WTC11 (cell line): ENCODE results near the gene DRD5. TPM values are rescaled to one million over a fixed set of nuclear protein-coding genes. Genes with fewer than 3 reads are reported as not detected.
A peak's percentile ranks its signal among the peaks of the same experiment; 100 is the strongest.
"Not testable (repeated sequence)": the region's sequence is repeated elsewhere in the genome, so short reads cannot be mapped to it uniquely, and the experiment has no call there.

ENCODE experiments used
- ATAC-seq: fragments of 200-7000 bp; cut with Tn5 transposase; 2 replicates; pipeline ENCODE4 v1.10.0; 2021; ENCODE audit warnings: mild to moderate bottlenecking, moderate library complexity
- CTCF ChIA-PET: fragments of 300-600 bp; sonication (Branson Sonifier 250); formaldehyde crosslinking; loops from one replicate; lab custom pipeline; 2021; ENCODE audit warnings: antibody characterized with exemption; lab: Charles Lee
- POLR2A ChIA-PET: fragments of 350-600 bp; sonication (Branson Sonifier 250); formaldehyde crosslinking; loops from one replicate; lab custom pipeline; 2021; ENCODE audit warnings: antibody characterized with exemption; lab: Charles Lee
- DNase-seq: peaks from one replicate; pipeline ENCODE4 v3.0.0; 2021; ENCODE audit warnings: low spot score
- H3K27ac Mint-ChIP-seq: 2 replicates; pipeline ENCODE4 v1.8.0; 2021; ENCODE audit warnings: mixed read lengths
- H3K27me3 Mint-ChIP-seq: 2 replicates; pipeline ENCODE4 v1.8.0; 2021; ENCODE audit warnings: low read depth, mild to moderate bottlenecking, moderate library complexity, mixed read lengths
- H3K36me3 Mint-ChIP-seq: 2 replicates; pipeline ENCODE4 v1.8.0; 2021; ENCODE audit warnings: mixed read lengths
- H3K4me1 Mint-ChIP-seq: 2 replicates; pipeline ENCODE4 v1.8.0; 2022; ENCODE audit warnings: mixed read lengths
- H3K4me3 Mint-ChIP-seq: 2 replicates; pipeline ENCODE4 v1.8.0; 2021; ENCODE audit warnings: mild to moderate bottlenecking, moderate library complexity, mixed read lengths
- H3K9me3 Mint-ChIP-seq: 2 replicates; pipeline ENCODE4 v1.8.0; 2021; ENCODE audit warnings: mixed read lengths
- ATF1 ChIP-seq: sonication (generic); formaldehyde crosslinking; IDR thresholded peaks from 2 replicates; pipeline ENCODE4 v1.8.1; 2023; ENCODE audit warnings: mild to moderate bottlenecking, moderate library complexity, missing genetic modification reagents
- ATF3 ChIP-seq: sonication (generic); formaldehyde crosslinking; conservative IDR thresholded peaks from 2 replicates; pipeline ENCODE4 v1.8.1; 2022; ENCODE audit warnings: mild to moderate bottlenecking, missing genetic modification reagents
- CREM ChIP-seq: sonication (generic); formaldehyde crosslinking; IDR thresholded peaks from 2 replicates; pipeline ENCODE4 v1.8.1; 2022; ENCODE audit warnings: mild to moderate bottlenecking, missing genetic modification reagents, moderate library complexity
- FOXJ3 ChIP-seq: sonication (generic); formaldehyde crosslinking; IDR thresholded peaks from 2 replicates; pipeline ENCODE4 v1.9.0; 2021; ENCODE audit warnings: missing genetic modification reagents, mild to moderate bottlenecking, borderline replicate concordance
- FOXK1 ChIP-seq: sonication (generic); formaldehyde crosslinking; IDR thresholded peaks from 2 replicates; pipeline ENCODE4 v1.8.0; 2022; ENCODE audit warnings: mild to moderate bottlenecking, moderate library complexity, missing genetic modification reagents
- FOXP1 ChIP-seq: sonication (generic); formaldehyde crosslinking; IDR thresholded peaks from 2 replicates; pipeline ENCODE4 v1.8.0; 2022; ENCODE audit warnings: missing genetic modification reagents, mild to moderate bottlenecking, moderate library complexity, borderline replicate concordance
- GTF2I ChIP-seq: fragments of 250-450 bp; sonication (Bioruptor Pico); conservative IDR thresholded peaks from 2 replicates; pipeline ENCODE4 v1.4.0; 2021; ENCODE audit warnings: mild to moderate bottlenecking
- HMGXB4 ChIP-seq: sonication (generic); formaldehyde crosslinking; IDR thresholded peaks from 2 replicates; pipeline ENCODE4 v1.8.1; 2023; ENCODE audit warnings: mild to moderate bottlenecking, moderate library complexity, missing genetic modification reagents
- IRF1 ChIP-seq: sonication (generic); formaldehyde crosslinking; IDR thresholded peaks from 2 replicates; pipeline ENCODE4 v1.8.0; 2023; ENCODE audit warnings: missing genetic modification reagents
- MAX ChIP-seq: sonication (generic); formaldehyde crosslinking; IDR thresholded peaks from 2 replicates; pipeline ENCODE4 v1.8.0; 2022; ENCODE audit warnings: mild to moderate bottlenecking, missing genetic modification reagents
- MLX ChIP-seq: sonication (generic); formaldehyde crosslinking; IDR thresholded peaks from 2 replicates; pipeline ENCODE4 v1.8.1; 2023; ENCODE audit warnings: mild to moderate bottlenecking, missing genetic modification reagents, moderate library complexity
- PREB ChIP-seq: sonication (generic); formaldehyde crosslinking; IDR thresholded peaks from 2 replicates; pipeline ENCODE4 v1.8.1; 2022; ENCODE audit warnings: mild to moderate bottlenecking, missing genetic modification reagents, moderate library complexity, borderline replicate concordance
- SMAD4 ChIP-seq: sonication (generic); formaldehyde crosslinking; IDR thresholded peaks from 2 replicates; pipeline ENCODE4 v1.8.0; 2022; ENCODE audit warnings: mild to moderate bottlenecking, missing genetic modification reagents
- STAT6 ChIP-seq: sonication (generic); formaldehyde crosslinking; conservative IDR thresholded peaks from 2 replicates; pipeline ENCODE4 v1.8.1; 2023; ENCODE audit warnings: mild to moderate bottlenecking, low read depth, missing genetic modification reagents, moderate library complexity
- TCF7 ChIP-seq: sonication (generic); formaldehyde crosslinking; IDR thresholded peaks from 2 replicates; pipeline ENCODE4 v1.8.0; 2022; ENCODE audit warnings: mild to moderate bottlenecking, low read depth, missing genetic modification reagents, moderate library complexity
- TEAD1 ChIP-seq: sonication (generic); formaldehyde crosslinking; IDR thresholded peaks from 2 replicates; pipeline ENCODE4 v1.8.0; 2022; ENCODE audit warnings: mild to moderate bottlenecking, missing genetic modification reagents
- USF1 ChIP-seq: sonication (generic); formaldehyde crosslinking; IDR thresholded peaks from 2 replicates; pipeline ENCODE4 v1.8.0; 2022; ENCODE audit warnings: mild to moderate bottlenecking, missing genetic modification reagents
- ZMAT4 ChIP-seq: fragments of 250-450 bp; sonication (Bioruptor Pico); IDR thresholded peaks from 2 replicates; pipeline ENCODE4 v1.9.0; 2021; ENCODE audit warnings: mild to moderate bottlenecking
- ZNF138 ChIP-seq: sonication (generic); formaldehyde crosslinking; conservative IDR thresholded peaks from 2 replicates; pipeline ENCODE4 v1.8.1; 2022; ENCODE audit warnings: mild to moderate bottlenecking, moderate library complexity, missing genetic modification reagents
- ZNF416 ChIP-seq: fragments of 250-450 bp; sonication (Bioruptor Pico); IDR thresholded peaks from 2 replicates; pipeline ENCODE4 v1.9.0; 2021; ENCODE audit warnings: mild to moderate bottlenecking, inconsistent platforms
- ZNF671 ChIP-seq: fragments of 250-450 bp; sonication (Bioruptor Pico); IDR thresholded peaks from 2 replicates; pipeline ENCODE4 v1.8.0; 2021; ENCODE audit warnings: mild to moderate bottlenecking
- total RNA-seq: library from RNA; stranded (reverse); gene quantifications from 3 replicates; pipeline ENCODE4 v1.2.3, GENCODE V29; 2021

Gene DRD5
- total RNA-seq, 1 experiment from 2014 or later = 0.07 TPM

- no peak for TF ChIP-seq STAT6
These were observed 8.0 kb upstream of the DRD5 start (continued) for GRCh38 chr4:9773471-9773870.

- ATAC-seq = no peak
- TF ChIP-seq ZNF138 (CRISPR knock-in tag) (peak; percentile 75; the same call in 1 of the 2 replicates), FOXP1 (CRISPR knock-in tag) (no peak)
- H3K27ac Mint-ChIP-seq = no peak overlapping the region
- POLR2A ChIA-PET = no interaction called here
- H3K36me3 Mint-ChIP-seq = no peaks in the 10 kb centered on the region
- CTCF ChIA-PET = interaction anchor here (0.6 kb wide), 1 partner anchor 19 kb away, joined by 3 read pairs; no protein-coding TSS in a partner anchor
- DNase-seq = no peak
- H3K4me3 Mint-ChIP-seq = peak overlapping the region; percentile 66
- peaks cover 11% of the 10 kb centered on the region for H3K4me1 Mint-ChIP-seq
- peaks cover 73% of the 10 kb centered on the region for H3K27me3 Mint-ChIP-seq
- H3K9me3 Mint-ChIP-seq = no peaks in the 10 kb centered on the region
These were observed 652 bp downstream of the DRD5 start for GRCh38 chr4:9782136-9782436.

- Mint-ChIP-seq H3K4me1 (peaks cover 11% of the 10 kb centered on the region), H3K27me3 (peaks cover 44% of the 10 kb centered on the region)
- H3K4me3 Mint-ChIP-seq, CTCF ChIA-PET, H3K27ac Mint-ChIP-seq, H3K9me3 Mint-ChIP-seq, H3K36me3 Mint-ChIP-seq, ATAC-seq, POLR2A ChIA-PET, DNase-seq: not testable (repeated sequence)
These were observed 4.5 kb downstream of the DRD5 start for GRCh38 chr4:9785891-9786290.

- H3K4me1 Mint-ChIP-seq = no peaks in the 10 kb centered on the region
- CTCF ChIA-PET = interaction anchor here (0.7 kb wide), 1 partner anchor 187 kb away, joined by 4 read pairs; no protein-coding TSS in a partner anchor
- POLR2A ChIA-PET = no interaction called here
- ATAC-seq = no peak
- no peak for TF ChIP-seq TEAD1 (CRISPR knock-in tag)
- TF ChIP-seq ZMAT4 (CRISPR knock-in tag) = no peak
- no peak for TF ChIP-seq PREB (CRISPR knock-in tag)
- TF ChIP-seq IRF1 = no peak
- TF ChIP-seq FOXJ3 (CRISPR knock-in tag) = no peak
- TF ChIP-seq ZNF416 = no peak
- no peak for TF ChIP-seq MLX (CRISPR knock-in tag)
- TF ChIP-seq CREM = no peak
- TF ChIP-seq USF1 (CRISPR knock-in tag) = no peak
- TF ChIP-seq FOXK1 (CRISPR knock-in tag) = no peak
- TF ChIP-seq ATF3 (CRISPR knock-in tag) = no peak
- TF ChIP-seq TCF7 (CRISPR knock-in tag) = no peak
- TF ChIP-seq ZNF138 (CRISPR knock-in tag) = no peak
- no peak for TF ChIP-seq ATF1
- no peak for TF ChIP-seq SMAD4 (CRISPR knock-in tag)
- TF ChIP-seq HMGXB4 = no peak
- TF ChIP-seq GTF2I = no peak
- TF ChIP-seq ZNF671 (CRISPR knock-in tag) = no peak
- TF ChIP-seq MAX (CRISPR knock-in tag) = no peak
- H3K36me3 Mint-ChIP-seq = no peaks in the 10 kb centered on the region
- H3K9me3 Mint-ChIP-seq = peaks cover 20% of the 10 kb centered on the region
- H3K4me3 Mint-ChIP-seq = no peak overlapping the region
- no peak for DNase-seq
- H3K27me3 Mint-ChIP-seq = peaks cover 4% of the 10 kb centered on the region; the same call in 1 of the 2 replicates
- H3K27ac Mint-ChIP-seq = no peak overlapping the region
These were observed 10.9 kb downstream of the DRD5 start for GRCh38 chr4:9792381-9792780.

- ATAC-seq, DNase-seq, H3K27ac Mint-ChIP-seq, POLR2A ChIA-PET, CTCF ChIA-PET, H3K27me3 Mint-ChIP-seq, H3K4me1 Mint-ChIP-seq, H3K36me3 Mint-ChIP-seq, H3K4me3 Mint-ChIP-seq: not testable (repeated sequence)
- H3K9me3 Mint-ChIP-seq = peaks cover 10% of the 10 kb centered on the region
These were observed 15.2 kb downstream of the DRD5 start for GRCh38 chr4:9796641-9797040.
